MM.1S (cell line): ENCODE measurements around the gene ARAP3.

Source experiments
- DNase-seq: peaks from one replicate; pipeline ENCODE4 v3.0.0-alpha.2; 2015
- H2AFZ ChIP-seq: fragments of 300-600 bp; sonication (generic); 2 replicates; pipeline ENCODE4 v1.6.0; 2016; ENCODE audit warnings: antibody characterized with exemption, low read length
- H3F3A ChIP-seq: fragments of 300-600 bp; sonication (generic); 2 replicates; pipeline ENCODE4 v1.6.1; 2016; ENCODE audit warnings: mild to moderate bottlenecking, antibody characterized with exemption, low read length, moderate library complexity, mixed read lengths; ENCODE audit not compliant: insufficient read depth
- H3K27ac ChIP-seq: fragments of 300-600 bp; sonication (generic); 2 replicates; pipeline ENCODE4 v1.5.1; 2016; ENCODE audit warnings: mild to moderate bottlenecking, low read length
- H3K27me3 ChIP-seq: fragments of 300-600 bp; sonication (generic); replicated peaks from 2 replicates; pipeline ENCODE4 v1.6.0; 2016; ENCODE audit warnings: low read length; ENCODE audit not compliant: insufficient read depth
- H3K36me3 ChIP-seq: fragments of 300-600 bp; sonication (generic); replicated peaks from 2 replicates; pipeline ENCODE4 v1.6.1; 2016; ENCODE audit warnings: mild to moderate bottlenecking, low read length, mixed read lengths; ENCODE audit not compliant: insufficient read depth
- H3K4me1 ChIP-seq: fragments of 300-600 bp; sonication (generic); 2 replicates; pipeline ENCODE4 v1.6.1; 2016; ENCODE audit warnings: low read length, mixed read lengths
- H3K4me2 ChIP-seq: fragments of 300-600 bp; sonication (generic); 2 replicates; pipeline ENCODE4 v1.6.0; 2016; ENCODE audit warnings: low read depth, low read length
- H3K4me3 ChIP-seq: fragments of 300-600 bp; sonication (generic); 2 replicates; pipeline ENCODE4 v1.5.1; 2016; ENCODE audit warnings: low read length, mixed read lengths
- H3K79me2 ChIP-seq: fragments of 300-600 bp; sonication (generic); 2 replicates; pipeline ENCODE4 v1.6.1; 2016; ENCODE audit warnings: mixed run types, low read length, mixed read lengths
- H3K9ac ChIP-seq: fragments of 300-600 bp; sonication (generic); 2 replicates; pipeline ENCODE4 v1.6.1; 2016; ENCODE audit warnings: low read length, mixed read lengths
- H3K9me2 ChIP-seq: fragments of 300-600 bp; sonication (generic); replicated peaks from 2 replicates; pipeline ENCODE4 v1.6.1; 2016; ENCODE audit warnings: mild to moderate bottlenecking, low read length, mixed read lengths; ENCODE audit not compliant: insufficient read depth
- H3K9me3 ChIP-seq: fragments of 300-600 bp; sonication (generic); replicated peaks from 2 replicates; pipeline ENCODE4 v1.6.1; 2016; ENCODE audit warnings: mild to moderate bottlenecking, low read length, mixed read lengths; ENCODE audit not compliant: insufficient read depth
- H4K20me1 ChIP-seq: fragments of 300-600 bp; sonication (generic); 2 replicates; pipeline ENCODE4 v1.6.1; 2016; ENCODE audit warnings: mild to moderate bottlenecking, low read length, moderate library complexity, mixed read lengths; ENCODE audit not compliant: insufficient read depth
- EZH2 ChIP-seq: fragments of 300-600 bp; sonication (generic); optimal IDR thresholded peaks from 2 replicates; pipeline ENCODE3; 2017; ENCODE audit warnings: low read depth, mild to moderate bottlenecking, antibody characterized with exemption, low read length, mixed read lengths
- EZH2phosphoT487 ChIP-seq: fragments of 300-600 bp; sonication (generic); IDR thresholded peaks from 2 replicates; pipeline ENCODE4 v1.6.1; 2018; ENCODE audit warnings: antibody characterized with exemption, low read length
- TF ChIP-seq, protein P1 (sequence below): fragments of 300-600 bp; sonication (generic); IDR thresholded peaks from 2 replicates; pipeline ENCODE4 v1.5.1; 2016; ENCODE audit warnings: antibody characterized with exemption, low read length, mixed read lengths

The ARAP3 gene

DNA sequence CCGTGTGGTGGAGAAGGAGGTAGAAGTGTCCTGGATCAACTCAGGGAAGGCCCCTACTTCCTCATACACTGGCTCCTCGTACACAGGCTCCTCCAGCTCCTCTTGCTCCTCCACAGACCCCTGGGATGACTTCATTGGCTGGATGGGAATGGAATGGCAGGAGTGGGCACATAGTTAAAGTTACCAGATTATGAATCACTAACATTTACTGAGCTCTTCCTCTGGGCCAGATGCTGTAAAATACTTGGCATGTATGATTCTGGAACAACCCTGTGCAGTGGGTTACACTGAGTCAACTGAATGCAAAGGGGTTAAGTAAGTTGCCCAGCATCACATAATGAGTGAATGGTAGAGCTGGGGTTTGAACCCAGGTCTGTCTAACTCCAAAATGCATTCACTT, 27.7 kb downstream of the ARAP3 start:
- Histone ChIP-seq H3F3A (no peaks in the 10 kb centered on the region), H3K9ac (no peak overlapping the region), H3K27ac (no peak overlapping the region), H3K9me2 (no peaks in the 10 kb centered on the region), H3K79me2 (no peaks in the 10 kb centered on the region), H3K4me2 (no peak overlapping the region), H3K9me3 (no peaks in the 10 kb centered on the region), H3K4me3 (no peak overlapping the region), H3K4me1 (no peaks in the 10 kb centered on the region; the same call in 1 of the 2 replicates), H4K20me1 (no peaks in the 10 kb centered on the region), H3K36me3 (no peaks in the 10 kb centered on the region), H2AFZ (no peak overlapping the region), H3K27me3 (no peaks in the 10 kb centered on the region)
- no peak for DNase-seq
- TF ChIP-seq EZH2, result no peak
- TF ChIP-seq, protein P1, sequence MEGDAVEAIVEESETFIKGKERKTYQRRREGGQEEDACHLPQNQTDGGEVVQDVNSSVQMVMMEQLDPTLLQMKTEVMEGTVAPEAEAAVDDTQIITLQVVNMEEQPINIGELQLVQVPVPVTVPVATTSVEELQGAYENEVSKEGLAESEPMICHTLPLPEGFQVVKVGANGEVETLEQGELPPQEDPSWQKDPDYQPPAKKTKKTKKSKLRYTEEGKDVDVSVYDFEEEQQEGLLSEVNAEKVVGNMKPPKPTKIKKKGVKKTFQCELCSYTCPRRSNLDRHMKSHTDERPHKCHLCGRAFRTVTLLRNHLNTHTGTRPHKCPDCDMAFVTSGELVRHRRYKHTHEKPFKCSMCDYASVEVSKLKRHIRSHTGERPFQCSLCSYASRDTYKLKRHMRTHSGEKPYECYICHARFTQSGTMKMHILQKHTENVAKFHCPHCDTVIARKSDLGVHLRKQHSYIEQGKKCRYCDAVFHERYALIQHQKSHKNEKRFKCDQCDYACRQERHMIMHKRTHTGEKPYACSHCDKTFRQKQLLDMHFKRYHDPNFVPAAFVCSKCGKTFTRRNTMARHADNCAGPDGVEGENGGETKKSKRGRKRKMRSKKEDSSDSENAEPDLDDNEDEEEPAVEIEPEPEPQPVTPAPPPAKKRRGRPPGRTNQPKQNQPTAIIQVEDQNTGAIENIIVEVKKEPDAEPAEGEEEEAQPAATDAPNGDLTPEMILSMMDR, result no peak
- no peak for TF ChIP-seq EZH2phosphoT487

GRCh38 chr5:141651728-141652105, 30.3 kb downstream of the ARAP3 start:
- Histone ChIP-seq H3F3A (no peaks in the 10 kb centered on the region), H3K4me2 (peak overlapping the region; percentile 80), H3K9me3 (no peaks in the 10 kb centered on the region), H3K9ac (peak overlapping the region; percentile 22; the same call in 1 of the 2 replicates), H3K9me2 (no peaks in the 10 kb centered on the region), H3K4me3 (peak overlapping the region; percentile 70), H3K27me3 (no peaks in the 10 kb centered on the region), H3K27ac (no peak overlapping the region), H3K79me2 (no peaks in the 10 kb centered on the region), H2AFZ (peak overlapping the region; percentile 82), H4K20me1 (no peaks in the 10 kb centered on the region), H3K36me3 (no peaks in the 10 kb centered on the region), H3K4me1 (no peaks in the 10 kb centered on the region; the same call in 1 of the 2 replicates)
- TF ChIP-seq, protein P1, result no peak
- TF ChIP-seq EZH2phosphoT487, result no peak
- TF ChIP-seq EZH2, result no peak
- no peak for DNase-seq

GRCh38 chr5:141650851-141651727, 30.9 kb downstream of the ARAP3 start, which contains the start of gene FCHSD1:
Gene FCHSD1 (minus strand): TSS chr5:141651418. CDS start chr5:141651368, 50 bp downstream.
- H3K27me3 ChIP-seq, result no peaks in the 10 kb centered on the region
- DNase-seq, result peak; percentile 81
- H3F3A ChIP-seq, result no peaks in the 10 kb centered on the region
- no peaks in the 10 kb centered on the region; the same call in 1 of the 2 replicates for H3K4me1 ChIP-seq
- peak within 1 kb of the TSS; percentile 38; the same call in 1 of the 2 replicates for H3K9ac ChIP-seq
- no peaks in the 10 kb centered on the region for H3K9me2 ChIP-seq
- H3K79me2 ChIP-seq, result no peaks in the 10 kb centered on the region
- no peak within 1 kb of the TSS for H3K27ac ChIP-seq
- peak within 1 kb of the TSS; percentile 80 for H3K4me2 ChIP-seq
- H2AFZ ChIP-seq, result peak within 1 kb of the TSS; percentile 82
- H3K9me3 ChIP-seq, result no peaks in the 10 kb centered on the region
- H3K36me3 ChIP-seq, result no peaks in the 10 kb centered on the region
- no peak for TF ChIP-seq EZH2
- TF ChIP-seq EZH2phosphoT487, result no peak
- TF ChIP-seq, protein P1, result no peak
- H4K20me1 ChIP-seq, result no peaks in the 10 kb centered on the region
- peak within 1 kb of the TSS; percentile 70 for H3K4me3 ChIP-seq
